Hepatocyte (in vitro differentiated cells): ENCODE data around the gene NFIX. TPM values are rescaled to one million over a fixed set of nuclear protein-coding genes. Genes with fewer than 3 reads are reported as not detected.
"Not testable (repeated sequence)": the region's sequence is repeated elsewhere in the genome, so short reads cannot be mapped to it uniquely, and the experiment has no call there.

ENCODE experiments used
- DNase-seq: peaks from one replicate; pipeline ENCODE4 v3.0.0-alpha.2; 2016; ENCODE audit warnings: low spot score
- H2AFZ ChIP-seq: fragments of 200-600 bp; sonication (generic); 2 replicates; pipeline ENCODE4 v1.6.0; 2016; ENCODE audit warnings: antibody characterized with exemption, mild to moderate bottlenecking
- H3K27ac ChIP-seq: fragments of 200-600 bp; sonication (generic); 2 replicates; pipeline ENCODE4 v1.5.1; 2016; ENCODE audit warnings: mild to moderate bottlenecking
- H3K27me3 ChIP-seq: fragments of 200-600 bp; sonication (generic); 2 replicates; pipeline ENCODE4 v1.6.1; 2016
- H3K36me3 ChIP-seq: fragments of 200-600 bp; sonication (generic); replicated peaks from 2 replicates; pipeline ENCODE4 v1.5.1; 2016; ENCODE audit warnings: low read depth; ENCODE audit not compliant: insufficient read depth
- H3K4me1 ChIP-seq: fragments of 200-600 bp; sonication (generic); 2 replicates; pipeline ENCODE4 v1.5.1; 2016; ENCODE audit warnings: mild to moderate bottlenecking, moderate library complexity; ENCODE audit not compliant: insufficient read depth
- H3K4me2 ChIP-seq: fragments of 200-600 bp; sonication (generic); 2 replicates; pipeline ENCODE4 v1.6.0; 2016
- H3K4me3 ChIP-seq: fragments of 200-600 bp; sonication (generic); 2 replicates; pipeline ENCODE4 v1.5.1; 2016; ENCODE audit warnings: mild to moderate bottlenecking
- H3K79me2 ChIP-seq: fragments of 200-600 bp; sonication (generic); 2 replicates; pipeline ENCODE4 v1.6.0; 2017; ENCODE audit warnings: mild to moderate bottlenecking
- H3K9me2 ChIP-seq: fragments of 200-600 bp; sonication (generic); replicated peaks from 2 replicates; pipeline ENCODE4 v1.6.0; 2017; ENCODE audit warnings: mild to moderate bottlenecking; ENCODE audit not compliant: insufficient read depth
- H3K9me3 ChIP-seq: fragments of 200-600 bp; sonication (generic); 2 replicates; pipeline ENCODE4 v1.5.1; 2016; ENCODE audit warnings: low read depth, mild to moderate bottlenecking
- H4K20me1 ChIP-seq: fragments of 200-600 bp; sonication (generic); 2 replicates; pipeline ENCODE4 v1.6.0; 2016; ENCODE audit warnings: mild to moderate bottlenecking; ENCODE audit not compliant: insufficient read depth, poor library complexity, severe bottlenecking
- EZH2 ChIP-seq: fragments of 200-600 bp; sonication (generic); IDR thresholded peaks from 2 replicates; pipeline ENCODE4 v1.6.1; 2016; ENCODE audit warnings: antibody characterized with exemption, mild to moderate bottlenecking, borderline replicate concordance
- EZH2phosphoT487 ChIP-seq: fragments of 200-600 bp; sonication (generic); IDR thresholded peaks from one replicate; pipeline ENCODE4 v1.6.1; 2018; ENCODE audit warnings: antibody characterized with exemption, mild to moderate bottlenecking, low read depth, moderate library complexity; ENCODE audit not compliant: unreplicated experiment, severe bottlenecking
- WGBS: methylation state at CpG from one replicate; pipeline ENCODE4 v1.1.6; 2016; ENCODE audit warnings: low lambda C conversion rate; ENCODE audit errors: missing lambda C conversion rate; 5-methylcytosine and 5-hydroxymethylcytosine counted together
- polyA plus RNA-seq: library from polyadenylated mRNA; unstranded; fragments of >200 nt; fragmentation: Nextera tagmentation; extraction: Ambion mirVana; gene quantifications from 2 replicates; pipeline ENCODE4 v1.2.1, GENCODE V29; 2016
- total RNA-seq: library from RNA; depleted of rRNA; stranded (reverse); fragments of >200 nt; gene quantifications from 2 replicates; pipeline ENCODE4 v1.2.3, GENCODE V29; 2014
- TF ChIP-seq, protein P1 (sequence below): fragments of 200-600 bp; sonication (generic); IDR thresholded peaks from 2 replicates; pipeline ENCODE4 v1.5.1; 2016; ENCODE audit warnings: antibody characterized with exemption, mild to moderate bottlenecking; ENCODE audit not compliant: poor library complexity

The NFIX gene
- total and polyA plus RNA-seq, 2 experiments from 2014 or later, result 10.2 to 12.8 TPM

DNA sequence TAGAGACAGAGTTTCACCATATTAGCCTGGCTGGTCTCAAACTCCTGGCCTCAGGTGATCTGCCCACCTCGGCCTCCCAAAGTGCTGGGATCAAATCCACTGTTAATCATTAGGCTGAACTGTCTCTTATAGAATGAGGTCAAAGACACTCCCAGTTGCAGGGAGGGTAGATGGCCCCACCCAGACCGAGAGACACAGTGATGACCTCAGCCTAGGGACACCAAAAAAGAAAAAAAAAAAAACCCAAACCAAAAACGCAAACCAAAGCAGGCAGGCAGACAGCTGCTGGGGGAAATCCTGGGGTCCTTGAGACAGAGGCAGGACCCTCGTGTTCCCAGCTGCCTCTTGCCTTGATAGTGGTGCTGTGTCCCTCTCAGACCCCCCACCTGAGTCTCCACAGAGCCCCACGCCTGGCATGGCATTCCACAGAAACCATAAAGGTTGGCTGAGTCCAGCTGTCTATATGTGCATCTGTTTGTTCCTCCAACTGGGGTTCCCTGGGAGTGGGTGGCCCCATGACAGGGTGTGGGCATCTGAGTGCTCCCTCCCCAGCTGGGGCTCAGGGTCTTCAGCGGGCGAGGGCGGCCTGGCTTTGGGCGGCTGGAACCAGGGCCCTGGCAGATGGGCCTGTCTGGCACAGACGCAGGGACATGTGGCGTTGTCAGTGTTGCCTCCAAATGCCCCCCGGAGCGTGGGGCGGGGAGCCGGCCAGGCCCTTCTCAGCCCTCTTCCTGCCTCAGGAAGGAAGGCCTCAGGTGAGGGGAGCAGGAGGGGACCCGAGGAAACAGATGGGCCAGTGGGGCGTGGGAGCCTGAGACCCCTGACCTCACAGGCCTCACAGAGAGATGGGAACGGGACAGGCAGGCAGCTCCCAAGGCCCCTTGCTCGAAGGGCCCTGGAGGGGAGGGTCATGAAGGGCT, 20.7 kb upstream of the NFIX start:
- Histone ChIP-seq H3K9me3 (no peaks in the 10 kb centered on the region), H3K4me1 (no peaks in the 10 kb centered on the region), H2AFZ (no peak overlapping the region), H3K79me2 (no peaks in the 10 kb centered on the region), H3K4me3 (no peak overlapping the region), H3K4me2 (no peak overlapping the region), H3K9me2 (no peaks in the 10 kb centered on the region), H3K27ac (no peak overlapping the region), H3K27me3 (no peaks in the 10 kb centered on the region), H3K36me3 (no peaks in the 10 kb centered on the region), H4K20me1 (no peaks in the 10 kb centered on the region)
- DNase-seq, result no peak
- TF ChIP-seq, protein P1, sequence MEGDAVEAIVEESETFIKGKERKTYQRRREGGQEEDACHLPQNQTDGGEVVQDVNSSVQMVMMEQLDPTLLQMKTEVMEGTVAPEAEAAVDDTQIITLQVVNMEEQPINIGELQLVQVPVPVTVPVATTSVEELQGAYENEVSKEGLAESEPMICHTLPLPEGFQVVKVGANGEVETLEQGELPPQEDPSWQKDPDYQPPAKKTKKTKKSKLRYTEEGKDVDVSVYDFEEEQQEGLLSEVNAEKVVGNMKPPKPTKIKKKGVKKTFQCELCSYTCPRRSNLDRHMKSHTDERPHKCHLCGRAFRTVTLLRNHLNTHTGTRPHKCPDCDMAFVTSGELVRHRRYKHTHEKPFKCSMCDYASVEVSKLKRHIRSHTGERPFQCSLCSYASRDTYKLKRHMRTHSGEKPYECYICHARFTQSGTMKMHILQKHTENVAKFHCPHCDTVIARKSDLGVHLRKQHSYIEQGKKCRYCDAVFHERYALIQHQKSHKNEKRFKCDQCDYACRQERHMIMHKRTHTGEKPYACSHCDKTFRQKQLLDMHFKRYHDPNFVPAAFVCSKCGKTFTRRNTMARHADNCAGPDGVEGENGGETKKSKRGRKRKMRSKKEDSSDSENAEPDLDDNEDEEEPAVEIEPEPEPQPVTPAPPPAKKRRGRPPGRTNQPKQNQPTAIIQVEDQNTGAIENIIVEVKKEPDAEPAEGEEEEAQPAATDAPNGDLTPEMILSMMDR, result no peak
- TF ChIP-seq EZH2 (no peak), EZH2phosphoT487 (no peak)
- WGBS, result 80% methylated on average over 19 of the region's 19 CpGs

GRCh38 chr19:12975221-12975741, 20.0 kb upstream of the NFIX start:
- Histone ChIP-seq H3K9me3 (no peaks in the 10 kb centered on the region), H3K36me3 (no peaks in the 10 kb centered on the region), H3K4me3 (no peak overlapping the region), H3K79me2 (no peaks in the 10 kb centered on the region), H3K4me1 (no peaks in the 10 kb centered on the region), H3K4me2 (no peak overlapping the region), H3K27me3 (no peaks in the 10 kb centered on the region), H4K20me1 (no peaks in the 10 kb centered on the region), H3K27ac (no peak overlapping the region), H2AFZ (no peak overlapping the region), H3K9me2 (no peaks in the 10 kb centered on the region)
- 82% methylated on average over 3 of the region's 17 CpGs for WGBS
- TF ChIP-seq EZH2 (no peak), EZH2phosphoT487 (no peak)
- TF ChIP-seq, protein P1, result no peak
- no peak for DNase-seq

DNA sequence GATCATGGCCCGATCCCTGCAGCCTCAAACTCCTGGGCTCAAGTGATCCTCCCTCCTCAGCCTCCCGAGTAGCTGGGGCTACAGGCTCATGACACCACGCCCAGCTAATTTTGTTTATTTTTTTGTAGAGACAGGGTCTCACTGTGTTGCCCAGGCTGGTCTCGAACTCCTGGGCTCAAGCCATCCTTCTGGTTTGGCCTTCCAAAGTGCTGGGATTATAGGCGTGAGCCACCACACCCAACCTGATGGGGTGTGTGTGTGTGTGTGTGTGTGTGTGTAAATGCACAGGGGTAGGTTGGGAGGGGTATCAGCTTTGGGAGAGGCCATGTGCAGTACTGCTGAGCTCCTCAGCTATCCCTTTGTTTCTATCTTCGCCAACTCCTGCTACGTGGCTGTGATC, 19.2 kb upstream of the NFIX start:
- H3K4me3 ChIP-seq, H2AFZ ChIP-seq, H3K9me2 ChIP-seq, H3K27me3 ChIP-seq, H3K27ac ChIP-seq, H3K79me2 ChIP-seq, H4K20me1 ChIP-seq, H3K4me2 ChIP-seq, H3K9me3 ChIP-seq, DNase-seq, H3K36me3 ChIP-seq, H3K4me1 ChIP-seq: not testable (repeated sequence)
- WGBS, result 82% methylated on average over 7 of the region's 7 CpGs

- Histone ChIP-seq H2AFZ (no peak overlapping the region), H3K4me1 (peaks cover 7% of the 10 kb centered on the region), H3K27ac (no peak overlapping the region), H3K9me3 (no peaks in the 10 kb centered on the region), H3K36me3 (no peaks in the 10 kb centered on the region), H3K9me2 (no peaks in the 10 kb centered on the region), H3K4me2 (no peak overlapping the region), H3K79me2 (no peaks in the 10 kb centered on the region), H3K27me3 (peaks cover 21% of the 10 kb centered on the region), H4K20me1 (no peaks in the 10 kb centered on the region), H3K4me3 (no peak overlapping the region)
- TF ChIP-seq EZH2, result no peak
- no peak for TF ChIP-seq EZH2phosphoT487
- TF ChIP-seq, protein P1, result no peak
- WGBS, result 74% methylated on average over 3 of the region's 3 CpGs
- no peak for DNase-seq
Measured at GRCh38 chr19:12979974-12980373, 15.3 kb upstream of the NFIX start.
